HepG2 (cell line): ENCODE data around the gene SNX24. TPM values are rescaled to one million over a fixed set of nuclear protein-coding genes. Genes with fewer than 3 reads are reported as not detected.

Experiments used
- ATAC-seq: fragments of 200-7000 bp; cut with Tn5 transposase; 3 replicates; pipeline ENCODE4 v1.9.1; 2020; ENCODE audit warnings: mild to moderate bottlenecking, moderate library complexity
- BruUV-seq: library from RNA; stranded (reverse); fragments of 400-500 nt; replicated peaks from 2 replicates; lab custom pipeline; 2021; lab: Mats Ljungman, UMichigan
- CTCF ChIA-PET: fragments of 300-600 bp; formaldehyde crosslinking; extraction: SDS; loops from one replicate; lab custom pipeline; 2021; ENCODE audit warnings: low total read pairs, inconsistent platforms, low intra/inter-chr PET ratio; lab: Yijun Ruan, JAX
- POLR2A ChIA-PET: fragments of 350-600 bp; sonication (Branson Sonifier 250); formaldehyde crosslinking; loops from one replicate; lab custom pipeline; 2020; ENCODE audit warnings: antibody characterized with exemption, inconsistent platforms; lab: Yijun Ruan, JAX
- DNase-seq: peaks from one replicate; pipeline ENCODE4 v3.0.0-alpha.2; 2015; ENCODE audit warnings: low spot score
- FAIRE-seq: peaks from 3 replicates; lab custom pipeline; 2011; peaks lifted over from hg19 to GRCh38; lab: Jason Lieb, UNC
- H2AFZ ChIP-seq: one replicate; pipeline ENCODE4 v1.6.1; 2011; ENCODE audit warnings: low read length, inconsistent platforms
- H3K27ac ChIP-seq: fragments of 300-600 bp; 3 replicates; pipeline ENCODE4 v1.8.0; 2011; ENCODE audit warnings: mixed run types, mild to moderate bottlenecking, mixed read lengths, low read length, inconsistent platforms; ENCODE audit not compliant: insufficient read depth; ENCODE audit errors: extremely low read length
- H3K27me3 ChIP-seq, 2 experiments: fragments of 200-600 bp in 1 of 2; 2 replicates in 1 of 2; 3 replicates in 1 of 2; pipeline versions ENCODE4 v1.6.0 to v1.8.0; 2011; ENCODE audit warnings: low read length in 2 of 2, mild to moderate bottlenecking in 2 of 2, moderate library complexity in 2 of 2, inconsistent platforms in 1 of 2; ENCODE audit not compliant: insufficient read depth in 2 of 2, control insufficient read depth in 1 of 2
- H3K36me3 ChIP-seq, 2 experiments: fragments of 200-600 bp in 1 of 2; replicated peaks in 1 of 2; 2 replicates in 1 of 2; 3 replicates in 1 of 2; pipeline versions ENCODE4 v1.5.1 to v1.8.0; 2011; ENCODE audit warnings: low read length in 2 of 2, inconsistent platforms in 1 of 2; ENCODE audit not compliant: insufficient read depth in 2 of 2, control insufficient read depth in 1 of 2
- H3K4me1 ChIP-seq: 2 replicates; pipeline ENCODE4 v1.5.1; 2012; ENCODE audit warnings: low read length, inconsistent platforms; ENCODE audit not compliant: insufficient read depth
- H3K4me2 ChIP-seq: 2 replicates; pipeline ENCODE4 v1.6.0; 2011; ENCODE audit warnings: low read depth, low read length, inconsistent platforms
- H3K4me3 ChIP-seq, 3 experiments: fragments of 200-600 bp in 1 of 3; sonication (generic), shearing (Covaris generic) in 1 of 3; replicated peaks in 1 of 3; 2 replicates each; pipeline ENCODE4 v1.5.1; 2011 to 2016; ENCODE audit warnings: low read length in 3 of 3, inconsistent platforms in 2 of 3, low read depth in 2 of 3, mild to moderate bottlenecking in 2 of 3, control low read depth in 1 of 3, mixed read lengths in 1 of 3; ENCODE audit not compliant: insufficient read depth in 1 of 3
- H3K79me2 ChIP-seq: one replicate; pipeline ENCODE4 v1.6.1; 2011; ENCODE audit warnings: low read length, inconsistent platforms; ENCODE audit not compliant: insufficient read depth
- H3K9ac ChIP-seq: 2 replicates; pipeline ENCODE4 v1.6.0; 2011; ENCODE audit warnings: mild to moderate bottlenecking, low read depth, low read length, inconsistent platforms; ENCODE audit not compliant: insufficient read depth
- H3K9me3 ChIP-seq: 2 replicates; pipeline ENCODE4 v1.5.1; 2012; ENCODE audit warnings: mild to moderate bottlenecking, low read length
- H4K20me1 ChIP-seq: 2 replicates; pipeline ENCODE4 v1.6.0; 2011; ENCODE audit warnings: inconsistent platforms, mild to moderate bottlenecking, low read length, moderate library complexity; ENCODE audit not compliant: insufficient read depth
- CEBPB ChIP-seq: IDR thresholded peaks from 2 replicates; pipeline ENCODE4 v1.6.1; 2011; ENCODE audit warnings: low read depth, low read length, improper control_type of control experiment, borderline replicate concordance
- ETV5 ChIP-seq: IDR thresholded peaks from 2 replicates; pipeline ENCODE4 v1.6.1; 2018; ENCODE audit warnings: missing biosample characterization, missing genetic modification reagents, inconsistent platforms, borderline replicate concordance
- RARG ChIP-seq: sonication (generic); formaldehyde crosslinking; IDR thresholded peaks from 2 replicates; pipeline ENCODE4 v1.4.0; 2020; ENCODE audit warnings: low read depth, mild to moderate bottlenecking, missing genetic modification reagents
- RORA ChIP-seq: sonication (generic); formaldehyde crosslinking; IDR thresholded peaks from 2 replicates; pipeline ENCODE4 v1.5.0; 2020; ENCODE audit warnings: mild to moderate bottlenecking, missing genetic modification reagents, moderate library complexity
- TP53 ChIP-seq: sonication (generic); formaldehyde crosslinking; conservative IDR thresholded peaks from 2 replicates; pipeline ENCODE4 v1.4.0; 2020; ENCODE audit warnings: missing genetic modification reagents
- ZNF510 ChIP-seq: sonication (generic); formaldehyde crosslinking; IDR thresholded peaks from 2 replicates; pipeline ENCODE4 v1.4.0; 2020; ENCODE audit warnings: low read depth, mild to moderate bottlenecking, missing genetic modification reagents
- ZNF761 ChIP-seq: sonication (generic); formaldehyde crosslinking; conservative IDR thresholded peaks from 2 replicates; pipeline ENCODE4 v1.4.0; 2020; ENCODE audit warnings: mild to moderate bottlenecking, missing genetic modification reagents
- WGBS: methylation state at CpG from one replicate; pipeline ENCODE4 v1.1.6; 2017; ENCODE audit warnings: low lambda C conversion rate; 5-methylcytosine and 5-hydroxymethylcytosine counted together
- in situ Hi-C: cut with HindIII; loops from 2 replicates; pipeline ENCODE4 v1.10.0; 2017; ENCODE audit warnings: low pct_unique_long_range_greater_than_20kb; ENCODE audit not compliant: extremely low pct_ligation_motif_present
- intact Hi-C: fragments of 100-400 bp; cut with micrococcal nuclease; formaldehyde crosslinking; loops from one replicate; pipeline ENCODE4 v1.10.0; 2022; ENCODE audit not compliant: unreplicated experiment
- polyA plus RNA-seq, 8 experiments: library from polyadenylated mRNA; depleted of rRNA in 3 of 8; stranded (reverse) in 7 of 8; unstranded in 1 of 8; fragments of >200 nt; fragmentation: Illumina TruSeq in 4 of 8; extraction: Trizol in 4 of 8; gene quantifications; 2 replicates each; pipeline versions ENCODE4 v1.2.1 to v1.2.3, GENCODE V29; 2011 to 2016; ENCODE audit warnings: low read depth in 4 of 8, missing spikeins in 1 of 8, mixed read lengths in 1 of 8; ENCODE audit not compliant: insufficient read depth in 1 of 8
- total RNA-seq, 5 experiments: library from RNA; depleted of rRNA; stranded (reverse); fragments of >200 nt; fragmentation: Illumina TruSeq; extraction: Trizol; gene quantifications; 2 replicates each; pipeline ENCODE4 v1.2.3, GENCODE V29; 2016; ENCODE audit warnings: low read depth in 1 of 5
- TF ChIP-seq, protein P1 (sequence below): sonication (generic); formaldehyde crosslinking; IDR thresholded peaks from 2 replicates; pipeline ENCODE4 v1.5.1; 2020; ENCODE audit warnings: missing genetic modification reagents, mild to moderate bottlenecking, borderline replicate concordance
- TF ChIP-seq, protein P2 (sequence below): sonication (generic); formaldehyde crosslinking; IDR thresholded peaks from 2 replicates; pipeline ENCODE4 v1.9.0; 2021; ENCODE audit warnings: missing genetic modification reagents, mild to moderate bottlenecking, borderline replicate concordance
- TF ChIP-seq, protein P3 (sequence below): sonication (generic); formaldehyde crosslinking; IDR thresholded peaks from 2 replicates; pipeline ENCODE4 v1.9.0; 2021; ENCODE audit warnings: mild to moderate bottlenecking, missing genetic modification reagents
- TF ChIP-seq, protein P4 (sequence below): sonication (generic); formaldehyde crosslinking; IDR thresholded peaks from 2 replicates; pipeline ENCODE4 v1.4.0; 2020; ENCODE audit warnings: mild to moderate bottlenecking, low read depth, missing genetic modification reagents

Gene SNX24
- total and polyA plus RNA-seq, 2 of the 13 experiments (the other 11 are each of a cell fraction or from before 2014, with no cell fraction given), result 7.2 to 23.7 TPM

DNA sequence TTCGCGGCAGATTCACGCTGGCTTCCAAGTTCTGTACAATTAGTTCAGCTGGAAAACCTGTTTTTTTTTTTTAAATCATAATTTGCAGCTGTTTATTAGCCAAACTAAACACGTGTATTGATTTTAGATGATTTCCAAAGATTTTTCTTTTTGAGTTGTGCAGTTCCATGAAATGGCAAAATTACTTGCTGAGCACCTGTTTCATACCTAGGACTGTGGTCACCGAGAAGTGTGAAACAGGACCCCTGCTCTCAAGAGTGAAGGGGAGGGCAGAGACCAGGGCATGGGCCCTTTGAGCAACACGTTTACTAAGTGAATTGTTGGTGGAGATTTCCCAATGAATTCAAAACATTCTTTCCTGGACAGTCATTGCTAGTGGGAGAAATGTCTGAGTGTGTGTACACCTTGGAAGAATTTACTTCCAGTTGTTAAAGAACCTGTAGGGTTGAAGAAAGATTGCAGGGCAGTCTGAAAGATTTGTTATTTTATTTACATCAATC lies 688 bp downstream of the SNX24 start:
- H3K36me3 ChIP-seq, result no peaks in the 10 kb centered on the region
- ChIA-PET CTCF (no interaction called here), POLR2A (interaction anchor here (0.7 to 2.2 kb wide), 3 partner anchors 69 to 667 kb away, joined by 3 to 8 read pairs (median 4); partner anchors contain the start of gene SNX2)
- peak; percentile 60 for FAIRE-seq
- H3K79me2 ChIP-seq, result no peaks in the 10 kb centered on the region
- peaks cover 65% of the 10 kb centered on the region for H3K4me1 ChIP-seq
- WGBS, result under 1% methylated on average over 6 of the region's 6 CpGs
- H2AFZ ChIP-seq, result no peak overlapping the region
- peak overlapping the region; percentile 78 for H3K4me2 ChIP-seq
- in situ Hi-C loops (no loop called here), intact Hi-C loops (loop anchor here (1.0 to 10.0 kb wide), 4 partner anchors 71 to 669 kb away; partner anchors contain the start of genes CSNK1G3, PPIC and SNX2)
- no peaks in the 10 kb centered on the region for H3K9me3 ChIP-seq
- TSS peak; percentile 54 for BruUV-seq
- no peaks in the 10 kb centered on the region for H4K20me1 ChIP-seq
- peak overlapping the region; percentile 70 to 91 (median 79) for H3K4me3 ChIP-seq
- peak; percentile 84 for DNase-seq
- ATAC-seq, result peak; percentile 58
- peak overlapping the region; percentile 84 for H3K9ac ChIP-seq
- H3K27ac ChIP-seq, result peak overlapping the region; percentile 96
- no peaks in the 10 kb centered on the region; a peak in 1 of 5 replicates for H3K27me3 ChIP-seq
- no peak for TF ChIP-seq ZNF761 (CRISPR knock-in tag)
- TF ChIP-seq RORA (CRISPR knock-in tag), result no peak
- peak; percentile 72 for TF ChIP-seq CEBPB
- TF ChIP-seq, protein P1, sequence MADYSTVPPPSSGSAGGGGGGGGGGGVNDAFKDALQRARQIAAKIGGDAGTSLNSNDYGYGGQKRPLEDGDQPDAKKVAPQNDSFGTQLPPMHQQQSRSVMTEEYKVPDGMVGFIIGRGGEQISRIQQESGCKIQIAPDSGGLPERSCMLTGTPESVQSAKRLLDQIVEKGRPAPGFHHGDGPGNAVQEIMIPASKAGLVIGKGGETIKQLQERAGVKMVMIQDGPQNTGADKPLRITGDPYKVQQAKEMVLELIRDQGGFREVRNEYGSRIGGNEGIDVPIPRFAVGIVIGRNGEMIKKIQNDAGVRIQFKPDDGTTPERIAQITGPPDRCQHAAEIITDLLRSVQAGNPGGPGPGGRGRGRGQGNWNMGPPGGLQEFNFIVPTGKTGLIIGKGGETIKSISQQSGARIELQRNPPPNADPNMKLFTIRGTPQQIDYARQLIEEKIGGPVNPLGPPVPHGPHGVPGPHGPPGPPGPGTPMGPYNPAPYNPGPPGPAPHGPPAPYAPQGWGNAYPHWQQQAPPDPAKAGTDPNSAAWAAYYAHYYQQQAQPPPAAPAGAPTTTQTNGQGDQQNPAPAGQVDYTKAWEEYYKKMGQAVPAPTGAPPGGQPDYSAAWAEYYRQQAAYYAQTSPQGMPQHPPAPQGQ (CRISPR knock-in tag), result no peak
- no peak for TF ChIP-seq ZNF510
- TF ChIP-seq, protein P2, sequence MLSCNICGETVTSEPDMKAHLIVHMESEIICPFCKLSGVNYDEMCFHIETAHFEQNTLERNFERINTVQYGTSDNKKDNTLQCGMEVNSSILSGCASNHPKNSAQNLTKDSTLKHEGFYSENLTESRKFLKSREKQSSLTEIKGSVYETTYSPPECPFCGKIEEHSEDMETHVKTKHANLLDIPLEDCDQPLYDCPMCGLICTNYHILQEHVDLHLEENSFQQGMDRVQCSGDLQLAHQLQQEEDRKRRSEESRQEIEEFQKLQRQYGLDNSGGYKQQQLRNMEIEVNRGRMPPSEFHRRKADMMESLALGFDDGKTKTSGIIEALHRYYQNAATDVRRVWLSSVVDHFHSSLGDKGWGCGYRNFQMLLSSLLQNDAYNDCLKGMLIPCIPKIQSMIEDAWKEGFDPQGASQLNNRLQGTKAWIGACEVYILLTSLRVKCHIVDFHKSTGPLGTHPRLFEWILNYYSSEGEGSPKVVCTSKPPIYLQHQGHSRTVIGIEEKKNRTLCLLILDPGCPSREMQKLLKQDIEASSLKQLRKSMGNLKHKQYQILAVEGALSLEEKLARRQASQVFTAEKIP (CRISPR knock-in tag), result no peak
- TF ChIP-seq ETV5 (CRISPR knock-in tag), result no peak
- no peak for TF ChIP-seq TP53
- no peak for TF ChIP-seq RARG
- TF ChIP-seq, protein P3, sequence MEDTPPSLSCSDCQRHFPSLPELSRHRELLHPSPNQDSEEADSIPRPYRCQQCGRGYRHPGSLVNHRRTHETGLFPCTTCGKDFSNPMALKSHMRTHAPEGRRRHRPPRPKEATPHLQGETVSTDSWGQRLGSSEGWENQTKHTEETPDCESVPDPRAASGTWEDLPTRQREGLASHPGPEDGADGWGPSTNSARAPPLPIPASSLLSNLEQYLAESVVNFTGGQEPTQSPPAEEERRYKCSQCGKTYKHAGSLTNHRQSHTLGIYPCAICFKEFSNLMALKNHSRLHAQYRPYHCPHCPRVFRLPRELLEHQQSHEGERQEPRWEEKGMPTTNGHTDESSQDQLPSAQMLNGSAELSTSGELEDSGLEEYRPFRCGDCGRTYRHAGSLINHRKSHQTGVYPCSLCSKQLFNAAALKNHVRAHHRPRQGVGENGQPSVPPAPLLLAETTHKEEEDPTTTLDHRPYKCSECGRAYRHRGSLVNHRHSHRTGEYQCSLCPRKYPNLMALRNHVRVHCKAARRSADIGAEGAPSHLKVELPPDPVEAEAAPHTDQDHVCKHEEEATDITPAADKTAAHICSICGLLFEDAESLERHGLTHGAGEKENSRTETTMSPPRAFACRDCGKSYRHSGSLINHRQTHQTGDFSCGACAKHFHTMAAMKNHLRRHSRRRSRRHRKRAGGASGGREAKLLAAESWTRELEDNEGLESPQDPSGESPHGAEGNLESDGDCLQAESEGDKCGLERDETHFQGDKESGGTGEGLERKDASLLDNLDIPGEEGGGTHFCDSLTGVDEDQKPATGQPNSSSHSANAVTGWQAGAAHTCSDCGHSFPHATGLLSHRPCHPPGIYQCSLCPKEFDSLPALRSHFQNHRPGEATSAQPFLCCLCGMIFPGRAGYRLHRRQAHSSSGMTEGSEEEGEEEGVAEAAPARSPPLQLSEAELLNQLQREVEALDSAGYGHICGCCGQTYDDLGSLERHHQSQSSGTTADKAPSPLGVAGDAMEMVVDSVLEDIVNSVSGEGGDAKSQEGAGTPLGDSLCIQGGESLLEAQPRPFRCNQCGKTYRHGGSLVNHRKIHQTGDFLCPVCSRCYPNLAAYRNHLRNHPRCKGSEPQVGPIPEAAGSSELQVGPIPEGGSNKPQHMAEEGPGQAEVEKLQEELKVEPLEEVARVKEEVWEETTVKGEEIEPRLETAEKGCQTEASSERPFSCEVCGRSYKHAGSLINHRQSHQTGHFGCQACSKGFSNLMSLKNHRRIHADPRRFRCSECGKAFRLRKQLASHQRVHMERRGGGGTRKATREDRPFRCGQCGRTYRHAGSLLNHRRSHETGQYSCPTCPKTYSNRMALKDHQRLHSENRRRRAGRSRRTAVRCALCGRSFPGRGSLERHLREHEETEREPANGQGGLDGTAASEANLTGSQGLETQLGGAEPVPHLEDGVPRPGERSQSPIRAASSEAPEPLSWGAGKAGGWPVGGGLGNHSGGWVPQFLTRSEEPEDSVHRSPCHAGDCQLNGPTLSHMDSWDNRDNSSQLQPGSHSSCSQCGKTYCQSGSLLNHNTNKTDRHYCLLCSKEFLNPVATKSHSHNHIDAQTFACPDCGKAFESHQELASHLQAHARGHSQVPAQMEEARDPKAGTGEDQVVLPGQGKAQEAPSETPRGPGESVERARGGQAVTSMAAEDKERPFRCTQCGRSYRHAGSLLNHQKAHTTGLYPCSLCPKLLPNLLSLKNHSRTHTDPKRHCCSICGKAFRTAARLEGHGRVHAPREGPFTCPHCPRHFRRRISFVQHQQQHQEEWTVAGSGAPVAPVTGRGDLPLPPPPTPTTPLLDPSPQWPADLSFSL (CRISPR knock-in tag), result no peak
- TF ChIP-seq, protein P4, sequence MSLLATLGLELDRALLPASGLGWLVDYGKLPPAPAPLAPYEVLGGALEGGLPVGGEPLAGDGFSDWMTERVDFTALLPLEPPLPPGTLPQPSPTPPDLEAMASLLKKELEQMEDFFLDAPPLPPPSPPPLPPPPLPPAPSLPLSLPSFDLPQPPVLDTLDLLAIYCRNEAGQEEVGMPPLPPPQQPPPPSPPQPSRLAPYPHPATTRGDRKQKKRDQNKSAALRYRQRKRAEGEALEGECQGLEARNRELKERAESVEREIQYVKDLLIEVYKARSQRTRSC (CRISPR knock-in tag), result no peak
